ENCODE results near the gene PIEZO1. TPM values are rescaled to one million over a fixed set of nuclear protein-coding genes. Genes with fewer than 3 reads are reported as not detected.

PIEZO1 gene
- total and polyA plus RNA-seq, 2 experiments from 2014 or later, result 30.4 to 70.1 TPM

GRCh38 chr16:88715312-88716190 lies 69.5 kb downstream of the PIEZO1 start:
- Histone ChIP-seq H3K27ac (ENCODE audit: low read depth) (no peak overlapping the region), H3K4me2 (no peak overlapping the region), H2AFZ (no peak overlapping the region), H3K4me3 (no peak overlapping the region), H3K36me3 (ENCODE audit: insufficient read depth) (no peaks in the 10 kb centered on the region), H3F3A (replicated peaks; ENCODE audit: low read depth) (no peaks in the 10 kb centered on the region), H3K9me2 (ENCODE audit: insufficient read depth) (no peaks in the 10 kb centered on the region), H3K27me3 (ENCODE audit: insufficient read depth) (no peaks in the 10 kb centered on the region), H3K4me1 (ENCODE audit: insufficient read depth) (no peaks in the 10 kb centered on the region), H4K20me1 (replicated peaks; ENCODE audit: insufficient read depth) (no peaks in the 10 kb centered on the region), H3K79me2 (replicated peaks; ENCODE audit: insufficient read depth) (no peaks in the 10 kb centered on the region)
- H3K27me3 Mint-ChIP-seq (ENCODE audit: insufficient read depth, low read depth, poor library complexity), result peaks cover 12% of the 10 kb centered on the region
- H3K36me3 Mint-ChIP-seq (ENCODE audit: low read depth), result peaks cover 30% of the 10 kb centered on the region
- H3K27ac Mint-ChIP-seq, result no peak overlapping the region
- DNase-seq (ENCODE audit: low spot score) (no peak), ATAC-seq (no peak)
- no peak overlapping the region for H3K4me3 Mint-ChIP-seq
- TF ChIP-seq ZNF114 (CRISPR knock-in tag; IDR thresholded peaks at IDR 0.05) (no peak), EZH2 (IDR thresholded peaks at IDR 0.05; ENCODE audit: low read depth, unreplicated experiment) (no peak), NANOG (IDR thresholded peaks at IDR 0.05; ENCODE audit: borderline replicate concordance) (no peak), CTCF (conservative IDR thresholded peaks at IDR 0.05; ENCODE audit: low read depth in 2 of 2) (no peak), STAT1 (IDR thresholded peaks at IDR 0.05; ENCODE audit: unreplicated experiment) (no peak), JUNB (IDR thresholded peaks at IDR 0.05; ENCODE audit: unreplicated experiment) (no peak), ZNF331 (CRISPR knock-in tag; IDR thresholded peaks at IDR 0.05; ENCODE audit: low read depth) (no peak), CREB1 (CRISPR knock-in tag; IDR thresholded peaks at IDR 0.05; ENCODE audit: low read depth) (no peak), EZH2phosphoT487 (IDR thresholded peaks at IDR 0.05; ENCODE audit: unreplicated experiment) (no peak), POLR2AphosphoS5 (IDR thresholded peaks at IDR 0.05; ENCODE audit: low read depth) (no peak)
- TF ChIP-seq, protein P1, sequence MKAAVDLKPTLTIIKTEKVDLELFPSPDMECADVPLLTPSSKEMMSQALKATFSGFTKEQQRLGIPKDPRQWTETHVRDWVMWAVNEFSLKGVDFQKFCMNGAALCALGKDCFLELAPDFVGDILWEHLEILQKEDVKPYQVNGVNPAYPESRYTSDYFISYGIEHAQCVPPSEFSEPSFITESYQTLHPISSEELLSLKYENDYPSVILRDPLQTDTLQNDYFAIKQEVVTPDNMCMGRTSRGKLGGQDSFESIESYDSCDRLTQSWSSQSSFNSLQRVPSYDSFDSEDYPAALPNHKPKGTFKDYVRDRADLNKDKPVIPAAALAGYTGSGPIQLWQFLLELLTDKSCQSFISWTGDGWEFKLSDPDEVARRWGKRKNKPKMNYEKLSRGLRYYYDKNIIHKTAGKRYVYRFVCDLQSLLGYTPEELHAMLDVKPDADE (IDR thresholded peaks at IDR 0.05), result no peak
- TF ChIP-seq, protein P2, sequence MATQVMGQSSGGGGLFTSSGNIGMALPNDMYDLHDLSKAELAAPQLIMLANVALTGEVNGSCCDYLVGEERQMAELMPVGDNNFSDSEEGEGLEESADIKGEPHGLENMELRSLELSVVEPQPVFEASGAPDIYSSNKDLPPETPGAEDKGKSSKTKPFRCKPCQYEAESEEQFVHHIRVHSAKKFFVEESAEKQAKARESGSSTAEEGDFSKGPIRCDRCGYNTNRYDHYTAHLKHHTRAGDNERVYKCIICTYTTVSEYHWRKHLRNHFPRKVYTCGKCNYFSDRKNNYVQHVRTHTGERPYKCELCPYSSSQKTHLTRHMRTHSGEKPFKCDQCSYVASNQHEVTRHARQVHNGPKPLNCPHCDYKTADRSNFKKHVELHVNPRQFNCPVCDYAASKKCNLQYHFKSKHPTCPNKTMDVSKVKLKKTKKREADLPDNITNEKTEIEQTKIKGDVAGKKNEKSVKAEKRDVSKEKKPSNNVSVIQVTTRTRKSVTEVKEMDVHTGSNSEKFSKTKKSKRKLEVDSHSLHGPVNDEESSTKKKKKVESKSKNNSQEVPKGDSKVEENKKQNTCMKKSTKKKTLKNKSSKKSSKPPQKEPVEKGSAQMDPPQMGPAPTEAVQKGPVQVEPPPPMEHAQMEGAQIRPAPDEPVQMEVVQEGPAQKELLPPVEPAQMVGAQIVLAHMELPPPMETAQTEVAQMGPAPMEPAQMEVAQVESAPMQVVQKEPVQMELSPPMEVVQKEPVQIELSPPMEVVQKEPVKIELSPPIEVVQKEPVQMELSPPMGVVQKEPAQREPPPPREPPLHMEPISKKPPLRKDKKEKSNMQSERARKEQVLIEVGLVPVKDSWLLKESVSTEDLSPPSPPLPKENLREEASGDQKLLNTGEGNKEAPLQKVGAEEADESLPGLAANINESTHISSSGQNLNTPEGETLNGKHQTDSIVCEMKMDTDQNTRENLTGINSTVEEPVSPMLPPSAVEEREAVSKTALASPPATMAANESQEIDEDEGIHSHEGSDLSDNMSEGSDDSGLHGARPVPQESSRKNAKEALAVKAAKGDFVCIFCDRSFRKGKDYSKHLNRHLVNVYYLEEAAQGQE (IDR thresholded peaks at IDR 0.05; ENCODE audit: unreplicated experiment), result no peak
- TF ChIP-seq, protein P3, sequence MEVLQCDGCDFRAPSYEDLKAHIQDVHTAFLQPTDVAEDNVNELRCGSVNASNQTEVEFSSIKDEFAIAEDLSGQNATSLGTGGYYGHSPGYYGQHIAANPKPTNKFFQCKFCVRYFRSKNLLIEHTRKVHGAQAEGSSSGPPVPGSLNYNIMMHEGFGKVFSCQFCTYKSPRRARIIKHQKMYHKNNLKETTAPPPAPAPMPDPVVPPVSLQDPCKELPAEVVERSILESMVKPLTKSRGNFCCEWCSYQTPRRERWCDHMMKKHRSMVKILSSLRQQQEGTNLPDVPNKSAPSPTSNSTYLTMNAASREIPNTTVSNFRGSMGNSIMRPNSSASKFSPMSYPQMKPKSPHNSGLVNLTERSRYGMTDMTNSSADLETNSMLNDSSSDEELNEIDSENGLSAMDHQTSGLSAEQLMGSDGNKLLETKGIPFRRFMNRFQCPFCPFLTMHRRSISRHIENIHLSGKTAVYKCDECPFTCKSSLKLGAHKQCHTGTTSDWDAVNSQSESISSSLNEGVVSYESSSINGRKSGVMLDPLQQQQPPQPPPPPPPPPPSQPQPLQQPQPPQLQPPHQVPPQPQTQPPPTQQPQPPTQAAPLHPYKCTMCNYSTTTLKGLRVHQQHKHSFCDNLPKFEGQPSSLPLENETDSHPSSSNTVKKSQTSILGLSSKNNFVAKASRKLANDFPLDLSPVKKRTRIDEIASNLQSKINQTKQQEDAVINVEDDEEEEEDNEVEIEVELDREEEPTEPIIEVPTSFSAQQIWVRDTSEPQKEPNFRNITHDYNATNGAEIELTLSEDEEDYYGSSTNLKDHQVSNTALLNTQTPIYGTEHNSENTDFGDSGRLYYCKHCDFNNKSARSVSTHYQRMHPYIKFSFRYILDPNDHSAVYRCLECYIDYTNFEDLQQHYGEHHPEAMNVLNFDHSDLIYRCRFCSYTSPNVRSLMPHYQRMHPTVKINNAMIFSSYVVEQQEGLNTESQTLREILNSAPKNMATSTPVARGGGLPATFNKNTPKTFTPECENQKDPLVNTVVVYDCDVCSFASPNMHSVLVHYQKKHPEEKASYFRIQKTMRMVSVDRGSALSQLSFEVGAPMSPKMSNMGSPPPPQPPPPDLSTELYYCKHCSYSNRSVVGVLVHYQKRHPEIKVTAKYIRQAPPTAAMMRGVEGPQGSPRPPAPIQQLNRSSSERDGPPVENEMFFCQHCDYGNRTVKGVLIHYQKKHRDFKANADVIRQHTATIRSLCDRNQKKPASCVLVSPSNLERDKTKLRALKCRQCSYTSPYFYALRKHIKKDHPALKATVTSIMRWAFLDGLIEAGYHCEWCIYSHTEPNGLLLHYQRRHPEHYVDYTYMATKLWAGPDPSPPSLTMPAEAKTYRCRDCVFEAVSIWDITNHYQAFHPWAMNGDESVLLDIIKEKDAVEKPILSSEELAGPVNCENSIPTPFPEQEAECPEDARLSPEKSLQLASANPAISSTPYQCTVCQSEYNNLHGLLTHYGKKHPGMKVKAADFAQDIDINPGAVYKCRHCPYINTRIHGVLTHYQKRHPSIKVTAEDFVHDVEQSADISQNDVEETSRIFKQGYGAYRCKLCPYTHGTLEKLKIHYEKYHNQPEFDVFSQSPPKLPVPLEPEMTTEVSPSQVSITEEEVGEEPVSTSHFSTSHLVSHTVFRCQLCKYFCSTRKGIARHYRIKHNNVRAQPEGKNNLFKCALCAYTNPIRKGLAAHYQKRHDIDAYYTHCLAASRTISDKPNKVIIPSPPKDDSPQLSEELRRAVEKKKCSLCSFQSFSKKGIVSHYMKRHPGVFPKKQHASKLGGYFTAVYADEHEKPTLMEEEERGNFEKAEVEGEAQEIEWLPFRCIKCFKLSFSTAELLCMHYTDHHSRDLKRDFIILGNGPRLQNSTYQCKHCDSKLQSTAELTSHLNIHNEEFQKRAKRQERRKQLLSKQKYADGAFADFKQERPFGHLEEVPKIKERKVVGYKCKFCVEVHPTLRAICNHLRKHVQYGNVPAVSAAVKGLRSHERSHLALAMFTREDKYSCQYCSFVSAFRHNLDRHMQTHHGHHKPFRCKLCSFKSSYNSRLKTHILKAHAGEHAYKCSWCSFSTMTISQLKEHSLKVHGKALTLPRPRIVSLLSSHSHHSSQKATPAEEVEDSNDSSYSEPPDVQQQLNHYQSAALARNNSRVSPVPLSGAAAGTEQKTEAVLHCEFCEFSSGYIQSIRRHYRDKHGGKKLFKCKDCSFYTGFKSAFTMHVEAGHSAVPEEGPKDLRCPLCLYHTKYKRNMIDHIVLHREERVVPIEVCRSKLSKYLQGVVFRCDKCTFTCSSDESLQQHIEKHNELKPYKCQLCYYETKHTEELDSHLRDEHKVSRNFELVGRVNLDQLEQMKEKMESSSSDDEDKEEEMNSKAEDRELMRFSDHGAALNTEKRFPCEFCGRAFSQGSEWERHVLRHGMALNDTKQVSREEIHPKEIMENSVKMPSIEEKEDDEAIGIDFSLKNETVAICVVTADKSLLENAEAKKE (CRISPR knock-in tag; IDR thresholded peaks at IDR 0.05), result no peak
- H3K4me1 Mint-ChIP-seq, result peaks cover 7% of the 10 kb centered on the region
- no peaks in the 10 kb centered on the region for H3K9me3 Mint-ChIP-seq

Measured in GM23338 (cell line).